ENCODE data around the gene ZCCHC2. TPM values are rescaled to one million over a fixed set of nuclear protein-coding genes. Genes with fewer than 3 reads are reported as not detected.

The ZCCHC2 gene
- total and polyA plus RNA-seq, 7 donors: 4.4 to 23.5 (median 14.4) TPM

DNA sequence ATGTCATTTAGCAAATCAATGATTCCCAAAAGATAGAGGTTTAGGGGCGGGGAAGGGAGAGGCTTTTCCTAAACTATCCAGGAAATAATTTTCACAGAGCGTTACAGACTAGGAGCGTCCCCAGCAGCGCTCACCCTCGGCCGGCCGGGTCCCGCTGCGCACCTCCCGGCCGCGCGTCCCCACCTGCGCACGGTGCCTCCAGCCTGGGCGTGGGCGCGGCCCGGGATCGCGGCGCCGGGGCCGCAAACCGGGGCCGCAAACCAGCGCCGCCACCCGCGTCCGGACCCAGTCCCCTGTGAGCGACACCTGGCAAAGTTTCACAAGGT is 684 bp upstream of the ZCCHC2 start:
- H3K27me3 ChIP-seq: no peaks in the 10 kb centered on the region
- intact Hi-C loops (cut with DNase I): loop anchor here (1.0 to 10.0 kb wide), 4 partner anchors 97 to 627 kb away; partner anchors contain the start of genes PIGN, RELCH and RNF152
- peak overlapping the region; percentile 93 to 99 (median 98) for H3K27ac ChIP-seq
- no peaks in the 10 kb centered on the region for H3K9me3 ChIP-seq
- DNase-seq: no peak
- 0% methylated on average over 32 of the region's 32 CpGs for WGBS, 2 donors
- H3K36me3 ChIP-seq: no peaks in the 10 kb centered on the region
- no peak for TF ChIP-seq POLR2A (IDR thresholded peaks at IDR 0.05)
- no peak for TF ChIP-seq POLR2AphosphoS5 (IDR thresholded peaks at IDR 0.05)
- TF ChIP-seq EP300 (IDR thresholded peaks at IDR 0.05): no peak
- TF ChIP-seq, protein P1, sequence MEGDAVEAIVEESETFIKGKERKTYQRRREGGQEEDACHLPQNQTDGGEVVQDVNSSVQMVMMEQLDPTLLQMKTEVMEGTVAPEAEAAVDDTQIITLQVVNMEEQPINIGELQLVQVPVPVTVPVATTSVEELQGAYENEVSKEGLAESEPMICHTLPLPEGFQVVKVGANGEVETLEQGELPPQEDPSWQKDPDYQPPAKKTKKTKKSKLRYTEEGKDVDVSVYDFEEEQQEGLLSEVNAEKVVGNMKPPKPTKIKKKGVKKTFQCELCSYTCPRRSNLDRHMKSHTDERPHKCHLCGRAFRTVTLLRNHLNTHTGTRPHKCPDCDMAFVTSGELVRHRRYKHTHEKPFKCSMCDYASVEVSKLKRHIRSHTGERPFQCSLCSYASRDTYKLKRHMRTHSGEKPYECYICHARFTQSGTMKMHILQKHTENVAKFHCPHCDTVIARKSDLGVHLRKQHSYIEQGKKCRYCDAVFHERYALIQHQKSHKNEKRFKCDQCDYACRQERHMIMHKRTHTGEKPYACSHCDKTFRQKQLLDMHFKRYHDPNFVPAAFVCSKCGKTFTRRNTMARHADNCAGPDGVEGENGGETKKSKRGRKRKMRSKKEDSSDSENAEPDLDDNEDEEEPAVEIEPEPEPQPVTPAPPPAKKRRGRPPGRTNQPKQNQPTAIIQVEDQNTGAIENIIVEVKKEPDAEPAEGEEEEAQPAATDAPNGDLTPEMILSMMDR (IDR thresholded peaks at IDR 0.05): no peak
- H3K4me3 ChIP-seq: peak overlapping the region; percentile 75 to 96 (median 82)
- H3K4me1 ChIP-seq: peaks cover 0 to 23% (median 17%) of the 10 kb centered on the region in 4 donors

DNA sequence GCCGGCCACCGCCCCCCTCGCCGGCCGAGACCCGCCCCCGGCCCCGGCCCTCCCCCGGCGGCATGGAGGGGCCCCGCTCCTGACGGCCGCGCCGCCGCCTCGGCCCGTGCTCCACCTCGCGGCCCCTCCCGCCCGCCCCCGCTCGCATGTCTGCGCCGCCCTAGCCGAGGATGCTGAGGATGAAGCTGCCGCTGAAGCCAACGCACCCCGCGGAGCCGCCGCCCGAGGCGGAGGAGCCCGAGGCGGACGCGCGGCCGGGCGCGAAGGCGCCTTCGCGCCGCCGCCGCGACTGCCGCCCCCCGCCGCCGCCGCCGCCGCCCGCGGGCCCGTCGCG is 397 bp downstream of the ZCCHC2 start:
- WGBS, 2 donors: 1% methylated on average over 62 of the region's 62 CpGs
- H3K36me3 ChIP-seq: no peaks in the 10 kb centered on the region
- H3K9me3 ChIP-seq: no peaks in the 10 kb centered on the region
- H3K27me3 ChIP-seq: no peaks in the 10 kb centered on the region
- H3K4me3 ChIP-seq: peak overlapping the region; percentile 75 to 96 (median 82)
- intact Hi-C loops (cut with DNase I): loop anchor here (2.0 to 10.0 kb wide), 3 partner anchors 272 to 628 kb away; partner anchors contain the start of genes PIGN, RELCH and RNF152
- peak overlapping the region; percentile 93 to 99 (median 98) for H3K27ac ChIP-seq
- DNase-seq: no peak
- H3K4me1 ChIP-seq: peaks cover 0 to 30% (median 19%) of the 10 kb centered on the region in 4 donors
- TF ChIP-seq, protein P1 (IDR thresholded peaks at IDR 0.05): no peak
- no peak for TF ChIP-seq EP300 (IDR thresholded peaks at IDR 0.05)
- no peak for TF ChIP-seq POLR2A (IDR thresholded peaks at IDR 0.05)
- TF ChIP-seq POLR2AphosphoS5 (IDR thresholded peaks at IDR 0.05): no peak

DNA sequence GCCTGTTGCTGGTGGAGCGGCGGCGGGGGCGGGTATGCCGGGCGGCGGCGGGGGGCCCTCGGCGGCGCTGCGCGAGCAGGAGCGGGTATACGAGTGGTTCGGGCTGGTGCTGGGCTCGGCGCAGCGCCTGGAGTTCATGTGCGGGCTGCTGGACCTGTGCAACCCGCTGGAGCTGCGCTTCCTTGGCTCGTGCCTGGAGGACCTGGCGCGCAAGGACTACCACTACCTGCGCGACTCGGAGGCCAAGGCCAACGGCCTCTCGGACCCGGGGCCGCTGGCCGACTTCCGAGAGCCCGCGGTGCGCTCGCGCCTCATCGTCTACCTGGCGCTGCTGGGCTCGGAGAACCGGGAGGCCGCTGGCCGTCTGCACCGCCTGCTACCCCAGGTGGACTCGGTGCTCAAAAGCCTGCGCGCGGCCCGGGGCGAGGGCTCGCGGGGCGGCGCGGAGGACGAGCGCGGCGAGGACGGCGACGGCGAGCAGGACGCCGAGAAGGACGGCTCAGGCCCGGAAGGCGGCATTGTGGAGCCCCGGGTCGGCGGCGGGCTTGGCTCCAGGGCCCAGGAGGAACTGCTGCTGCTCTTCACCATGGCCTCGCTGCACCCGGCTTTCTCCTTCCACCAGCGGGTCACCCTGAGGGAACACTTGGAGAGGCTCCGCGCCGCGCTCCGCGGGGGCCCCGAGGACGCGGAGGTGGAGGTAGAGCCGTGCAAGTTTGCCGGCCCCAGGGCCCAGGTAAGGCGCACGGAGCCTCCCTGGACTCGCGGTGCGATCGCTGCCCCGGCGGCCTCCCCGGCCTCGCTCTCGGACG is 1.0 kb downstream of the ZCCHC2 start:
- TF ChIP-seq POLR2A (IDR thresholded peaks at IDR 0.05) (no peak), EP300 (IDR thresholded peaks at IDR 0.05) (no peak), POLR2AphosphoS5 (IDR thresholded peaks at IDR 0.05) (no peak)
- TF ChIP-seq, protein P1 (IDR thresholded peaks at IDR 0.05): no peak

GRCh38 chr18:62524440-62525200 is 1.8 kb downstream of the ZCCHC2 start:
- no peaks in the 10 kb centered on the region for H3K9me3 ChIP-seq
- WGBS, 2 donors: 1 to 2% methylated on average over 57 of the region's 57 CpGs
- H3K4me3 ChIP-seq: peak overlapping the region; percentile 80 to 96 (median 83)
- H3K27me3 ChIP-seq: no peaks in the 10 kb centered on the region
- DNase-seq: peak; percentile 79
- peaks cover 0 to 34% (median 19%) of the 10 kb centered on the region in 4 donors for H3K4me1 ChIP-seq
- TF ChIP-seq EP300 (IDR thresholded peaks at IDR 0.05): no peak
- TF ChIP-seq POLR2AphosphoS5 (IDR thresholded peaks at IDR 0.05): peak in 3 of 4 donors; percentile 49 to 76 (median 69)
- peak; percentile 66 to 74 for TF ChIP-seq POLR2A (IDR thresholded peaks at IDR 0.05)
- TF ChIP-seq, protein P1 (IDR thresholded peaks at IDR 0.05): no peak
- H3K36me3 ChIP-seq: no peaks in the 10 kb centered on the region
- intact Hi-C loops (cut with DNase I): loop anchor here (2.0 to 10.0 kb wide), 4 partner anchors 58 to 630 kb away; partner anchors contain the start of genes PHLPP1 and RNF152
- H3K27ac ChIP-seq: peak overlapping the region; percentile 93 to 99 (median 98)

More for the DNA sequence above, 1.0 kb downstream of the ZCCHC2 start:
- Histone ChIP-seq H3K36me3 (no peaks in the 10 kb centered on the region), H3K27me3 (no peaks in the 10 kb centered on the region), H3K4me1 (peaks cover 0 to 30% (median 19%) of the 10 kb centered on the region in 4 donors), H3K27ac (peak overlapping the region; percentile 93 to 99 (median 98)), H3K9me3 (no peaks in the 10 kb centered on the region), H3K4me3 (peak overlapping the region; percentile 80 to 96 (median 83))
- peak; percentile 82 for DNase-seq
- intact Hi-C loops (cut with DNase I): loop anchor here (2.0 to 10.0 kb wide), 4 partner anchors 191 to 629 kb away; partner anchors contain the start of genes PHLPP1, PIGN, RELCH and RNF152
- 0% methylated on average over 100 of the region's 100 CpGs for WGBS, 2 donors

Measured in sigmoid colon (tissue), 7 donors.